GM13977 (cell line): ENCODE results near the gene ACTMAP.
"Not testable (repeated sequence)": the region's sequence is repeated elsewhere in the genome, so short reads cannot be mapped to it uniquely, and the experiment has no call there.

Source experiments
- DNase-seq: peaks from one replicate; pipeline ENCODE4 v3.0.0; 2012; ENCODE audit warnings: low spot score
- in situ Hi-C: fragments of 300-500 bp; cut with MboI; formaldehyde crosslinking; loops from one replicate; pipeline ENCODE4 v1.12.0; 2022; ENCODE audit warnings: low sequenced_read_pairs, low pct_unique_long_range_greater_than_20kb, mixed read lengths, inconsistent platforms; ENCODE audit not compliant: unreplicated experiment
- TF ChIP-seq, protein P1 (sequence below): IDR thresholded peaks from 2 replicates; pipeline ENCODE4 v1.5.1; 2012; ENCODE audit warnings: mild to moderate bottlenecking, control low read depth; ENCODE audit not compliant: insufficient read depth; ENCODE audit errors: extremely low read depth, missing control alignments

ACTMAP gene

DNA sequence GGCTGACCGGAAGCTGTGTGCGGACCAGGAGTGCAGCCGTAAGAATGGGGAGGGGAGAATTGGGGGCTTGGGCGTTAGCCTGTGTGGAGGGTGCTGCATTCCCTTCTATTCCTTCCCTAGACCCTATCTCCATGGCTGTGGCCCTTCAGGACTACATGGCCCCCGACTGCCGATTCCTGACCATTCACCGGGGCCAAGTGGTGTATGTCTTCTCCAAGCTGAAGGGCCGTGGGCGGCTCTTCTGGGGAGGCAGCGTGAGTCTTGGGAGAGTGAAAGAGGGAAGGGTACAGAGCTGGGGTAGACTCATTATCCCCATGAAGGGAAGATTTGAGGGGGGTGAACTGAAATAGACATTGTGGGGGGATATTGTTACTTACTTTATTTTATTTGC, 25.4 kb upstream of the ACTMAP start:
- in situ Hi-C loops: no loop called here
- DNase-seq: no peak
- TF ChIP-seq, protein P1, sequence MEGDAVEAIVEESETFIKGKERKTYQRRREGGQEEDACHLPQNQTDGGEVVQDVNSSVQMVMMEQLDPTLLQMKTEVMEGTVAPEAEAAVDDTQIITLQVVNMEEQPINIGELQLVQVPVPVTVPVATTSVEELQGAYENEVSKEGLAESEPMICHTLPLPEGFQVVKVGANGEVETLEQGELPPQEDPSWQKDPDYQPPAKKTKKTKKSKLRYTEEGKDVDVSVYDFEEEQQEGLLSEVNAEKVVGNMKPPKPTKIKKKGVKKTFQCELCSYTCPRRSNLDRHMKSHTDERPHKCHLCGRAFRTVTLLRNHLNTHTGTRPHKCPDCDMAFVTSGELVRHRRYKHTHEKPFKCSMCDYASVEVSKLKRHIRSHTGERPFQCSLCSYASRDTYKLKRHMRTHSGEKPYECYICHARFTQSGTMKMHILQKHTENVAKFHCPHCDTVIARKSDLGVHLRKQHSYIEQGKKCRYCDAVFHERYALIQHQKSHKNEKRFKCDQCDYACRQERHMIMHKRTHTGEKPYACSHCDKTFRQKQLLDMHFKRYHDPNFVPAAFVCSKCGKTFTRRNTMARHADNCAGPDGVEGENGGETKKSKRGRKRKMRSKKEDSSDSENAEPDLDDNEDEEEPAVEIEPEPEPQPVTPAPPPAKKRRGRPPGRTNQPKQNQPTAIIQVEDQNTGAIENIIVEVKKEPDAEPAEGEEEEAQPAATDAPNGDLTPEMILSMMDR: no peak

DNA sequence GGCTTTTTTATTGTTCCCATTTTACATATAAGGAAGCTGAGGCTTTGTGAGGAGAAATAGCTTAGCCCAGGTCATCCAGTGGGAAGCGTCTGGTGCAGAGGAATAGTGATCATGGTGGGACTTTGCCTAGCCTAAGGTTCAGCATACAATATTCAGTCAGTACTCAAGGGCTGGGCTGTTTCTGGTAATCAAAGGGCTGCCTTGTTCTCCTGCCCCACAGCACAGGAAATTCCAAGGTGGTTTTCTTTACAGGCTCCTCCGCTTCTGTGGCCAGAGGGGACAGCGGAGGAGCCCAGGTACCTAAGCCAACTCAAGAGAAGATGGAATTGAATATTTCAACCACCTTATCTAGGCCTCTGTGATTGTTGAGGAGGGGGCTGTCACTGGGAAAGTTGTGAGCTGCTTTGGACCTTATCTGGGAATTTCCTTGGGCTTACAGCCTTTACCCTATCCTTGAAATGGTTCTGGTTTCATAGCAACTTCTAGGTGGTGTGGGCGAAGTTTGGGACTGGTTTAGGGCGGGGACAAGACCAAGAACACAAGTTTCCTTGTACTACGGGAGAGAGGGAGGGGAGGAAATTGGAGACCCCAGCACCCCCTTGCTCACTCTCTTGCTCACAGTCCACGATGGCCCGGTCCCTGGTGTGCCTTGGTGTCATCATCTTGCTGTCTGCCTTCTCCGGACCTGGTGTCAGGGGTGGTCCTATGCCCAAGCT, 24.8 kb upstream of the ACTMAP start, which contains the start of gene MIA:
Gene MIA (plus strand): TSS at position 606 of the 716 bp plus-strand sequence. CDS start 22 bp downstream, at position 628.
- TF ChIP-seq, protein P1: no peak
- no peak for DNase-seq
- in situ Hi-C loops: no loop called here

GRCh38 chr19:40771101-40771862, 21.0 kb upstream of the ACTMAP start:
- DNase-seq, in situ Hi-C loops: not testable (repeated sequence)

GRCh38 chr19:40768869-40769268, 18.6 kb upstream of the ACTMAP start:
- in situ Hi-C loops: no loop called here
- TF ChIP-seq, protein P1: no peak

GRCh38 chr19:40766385-40766784, 16.1 kb upstream of the ACTMAP start:
- DNase-seq, in situ Hi-C loops: not testable (repeated sequence)

More at GRCh38 chr19:40768869-40769268, 18.6 kb upstream of the ACTMAP start:
- DNase-seq: no peak

- in situ Hi-C loops: no loop called here
- TF ChIP-seq, protein P1: no peak
- no peak for DNase-seq
Observed at GRCh38 chr19:40763963-40764362, 13.7 kb upstream of the ACTMAP start.

GRCh38 chr19:40763526-40763925, 13.2 kb upstream of the ACTMAP start:
- TF ChIP-seq, protein P1: no peak
- DNase-seq: no peak
- in situ Hi-C loops: no loop called here
